ENCODE measurements around the gene PRPF6. TPM values are rescaled to one million over a fixed set of nuclear protein-coding genes. Genes with fewer than 3 reads are reported as not detected.

PRPF6 gene, protein sequence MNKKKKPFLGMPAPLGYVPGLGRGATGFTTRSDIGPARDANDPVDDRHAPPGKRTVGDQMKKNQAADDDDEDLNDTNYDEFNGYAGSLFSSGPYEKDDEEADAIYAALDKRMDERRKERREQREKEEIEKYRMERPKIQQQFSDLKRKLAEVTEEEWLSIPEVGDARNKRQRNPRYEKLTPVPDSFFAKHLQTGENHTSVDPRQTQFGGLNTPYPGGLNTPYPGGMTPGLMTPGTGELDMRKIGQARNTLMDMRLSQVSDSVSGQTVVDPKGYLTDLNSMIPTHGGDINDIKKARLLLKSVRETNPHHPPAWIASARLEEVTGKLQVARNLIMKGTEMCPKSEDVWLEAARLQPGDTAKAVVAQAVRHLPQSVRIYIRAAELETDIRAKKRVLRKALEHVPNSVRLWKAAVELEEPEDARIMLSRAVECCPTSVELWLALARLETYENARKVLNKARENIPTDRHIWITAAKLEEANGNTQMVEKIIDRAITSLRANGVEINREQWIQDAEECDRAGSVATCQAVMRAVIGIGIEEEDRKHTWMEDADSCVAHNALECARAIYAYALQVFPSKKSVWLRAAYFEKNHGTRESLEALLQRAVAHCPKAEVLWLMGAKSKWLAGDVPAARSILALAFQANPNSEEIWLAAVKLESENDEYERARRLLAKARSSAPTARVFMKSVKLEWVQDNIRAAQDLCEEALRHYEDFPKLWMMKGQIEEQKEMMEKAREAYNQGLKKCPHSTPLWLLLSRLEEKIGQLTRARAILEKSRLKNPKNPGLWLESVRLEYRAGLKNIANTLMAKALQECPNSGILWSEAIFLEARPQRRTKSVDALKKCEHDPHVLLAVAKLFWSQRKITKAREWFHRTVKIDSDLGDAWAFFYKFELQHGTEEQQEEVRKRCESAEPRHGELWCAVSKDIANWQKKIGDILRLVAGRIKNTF
- 10 to 100 TPM; 64.3 to 87.1 (median 75.6) TPM for polyA plus RNA-seq (ENCODE audit: insufficient read depth in 1 of 5, insufficient read length in 5 of 5, low replicate concordance in 1 of 5)
- long read RNA-seq, donor 1, transcript PRPF6-201 (21 exons, 3,044 nt), result major isoform, 15 of 84 reads
- long read RNA-seq, donor 1, partial matches to known transcripts, result 69 of 84 reads
- long read RNA-seq, donor 1, other reads (novel, unspliced or antisense), result 0 of 84 reads
- long read RNA-seq, donor 2, transcript PRPF6-201 (21 exons, 3,044 nt), result major isoform, 14 of 19 reads
- long read RNA-seq, donor 2, partial matches to known transcripts, result 5 of 19 reads
- long read RNA-seq, donor 2, other reads (novel, unspliced or antisense), result 0 of 19 reads
- long read RNA-seq, donor 3, transcript PRPF6-201 (21 exons, 3,044 nt), result major isoform, 14 of 52 reads
- long read RNA-seq, donor 3, partial matches to known transcripts, result 38 of 52 reads
- long read RNA-seq, donor 3, other reads (novel, unspliced or antisense), result 0 of 52 reads
- long read RNA-seq, donor 4, transcript PRPF6-201 (21 exons, 3,044 nt), result major isoform, 6 of 35 reads
- long read RNA-seq, donor 4, partial matches to known transcripts, result 29 of 35 reads
- long read RNA-seq, donor 4, other reads (novel, unspliced or antisense), result 0 of 35 reads
- long read RNA-seq, donor 5, transcript PRPF6-201 (21 exons, 3,044 nt), result major isoform, 15 of 77 reads
- long read RNA-seq, donor 5, partial matches to known transcripts, result 62 of 77 reads
- long read RNA-seq, donor 5, other reads (novel, unspliced or antisense), result 0 of 77 reads
- long read RNA-seq, donor 6, transcript PRPF6-201 (21 exons, 3,044 nt), result major isoform, 23 of 64 reads
- long read RNA-seq, donor 6, partial matches to known transcripts, result 41 of 64 reads
- long read RNA-seq, donor 6, other reads (novel, unspliced or antisense), result 0 of 64 reads
- long read RNA-seq, donor 7, transcript PRPF6-201 (21 exons, 3,044 nt), result major isoform, 19 of 40 reads
- long read RNA-seq, donor 7, partial matches to known transcripts, result 21 of 40 reads
- long read RNA-seq, donor 7, other reads (novel, unspliced or antisense), result 0 of 40 reads
- long read RNA-seq, donor 8, transcript PRPF6-201 (21 exons, 3,044 nt), result major isoform, 6 of 16 reads
- long read RNA-seq, donor 8, partial matches to known transcripts, result 10 of 16 reads
- long read RNA-seq, donor 8, other reads (novel, unspliced or antisense), result 0 of 16 reads

DNA sequence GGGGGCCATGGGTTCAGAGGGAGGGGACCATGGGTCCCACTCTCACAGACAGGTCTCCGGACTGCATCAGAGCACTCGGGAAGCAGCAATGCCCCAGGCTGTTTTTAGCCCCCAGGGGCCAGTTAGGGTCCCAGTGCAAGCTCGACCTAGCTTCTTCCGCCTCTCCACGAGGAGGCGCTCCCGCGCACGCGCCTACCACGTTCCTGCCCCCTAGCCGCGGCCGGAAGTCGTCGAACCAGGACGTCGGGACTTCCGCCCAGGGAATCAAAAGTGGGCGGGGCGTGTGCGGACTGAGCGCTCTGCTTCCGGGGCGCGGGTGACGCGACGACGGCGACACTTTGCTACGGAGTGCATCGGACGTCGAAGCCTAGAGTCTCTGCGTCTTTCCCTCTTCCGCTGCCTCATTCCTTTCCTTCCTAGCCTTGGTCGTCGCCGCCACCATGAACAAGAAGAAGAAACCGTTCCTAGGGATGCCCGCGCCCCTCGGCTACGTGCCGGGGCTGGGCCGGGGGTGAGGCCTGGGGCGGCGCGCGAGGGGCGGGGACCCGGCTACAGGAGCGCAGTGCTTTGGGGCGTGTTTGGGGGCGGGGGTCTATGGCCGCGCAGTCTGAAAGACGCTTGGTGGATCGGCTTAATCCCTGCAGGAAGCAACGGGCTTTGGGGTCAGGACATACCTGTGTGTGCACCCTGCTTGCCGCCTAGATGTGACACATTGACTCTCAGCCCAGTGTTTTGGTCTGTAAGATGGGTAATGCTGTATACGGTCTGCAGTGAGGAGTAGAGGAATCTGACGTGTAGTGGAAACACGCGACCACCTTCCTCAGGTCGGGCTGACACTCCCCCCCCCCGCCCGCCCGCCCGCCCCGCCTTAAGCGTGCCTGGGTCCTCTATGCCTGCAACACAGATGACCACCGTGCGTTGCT lies at the start of gene PRPF6:
TSS of gene PRPF6 (plus strand) at position 327 of the 923 bp plus-strand sequence. CDS start at position 441, 114 bp downstream.
- peak; percentile 92 to 93 for DNase-seq

DNA sequence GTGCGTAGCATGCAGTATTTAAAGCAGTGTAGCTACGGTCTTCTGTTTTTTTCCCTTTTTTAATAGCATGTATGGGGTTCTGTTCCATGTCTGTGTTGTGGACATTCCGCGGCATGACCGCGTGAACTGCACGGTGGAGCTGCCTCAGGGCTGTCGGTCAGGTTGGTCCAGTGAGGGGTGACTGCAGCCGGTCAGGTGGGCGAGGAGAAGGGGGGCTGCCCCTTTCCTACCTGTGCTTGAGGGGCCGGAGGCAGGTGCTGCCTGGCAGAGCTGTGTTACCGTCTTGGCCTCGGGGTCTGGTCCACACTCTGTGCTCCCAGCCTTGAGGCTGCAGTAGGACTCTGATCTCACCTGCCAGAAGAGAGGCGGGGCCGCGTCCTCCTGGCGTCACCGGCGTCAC lies 49.2 kb upstream of the PRPF6 start:
- DNase-seq, result no peak

DNA sequence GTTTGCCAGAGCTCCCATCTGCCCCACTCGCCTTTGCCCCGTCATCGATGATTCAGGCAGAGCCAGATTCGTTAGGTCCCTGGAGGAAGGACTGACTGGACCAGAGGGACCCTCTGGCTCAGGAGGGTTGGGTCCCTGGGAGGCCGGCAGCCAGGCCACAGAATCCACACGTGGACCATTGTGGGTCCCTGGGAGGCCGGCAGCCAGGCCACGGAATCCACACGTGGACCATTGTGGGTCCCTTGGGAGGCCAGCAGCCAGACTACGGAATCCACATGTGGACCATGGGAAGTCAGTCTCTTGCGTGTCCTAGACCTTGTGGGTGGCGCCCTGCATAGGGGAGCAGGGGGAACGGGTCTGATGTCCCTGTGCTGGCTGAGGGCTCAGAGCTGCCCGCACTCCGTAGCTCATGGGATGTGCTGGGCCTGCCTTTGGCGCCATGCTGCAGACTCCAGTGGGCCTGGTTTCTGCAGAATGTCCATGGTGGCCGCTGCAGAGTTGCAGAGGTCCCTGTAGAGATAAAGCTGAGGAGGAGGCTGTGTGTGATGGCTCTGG lies 48.2 kb upstream of the PRPF6 start:
- no peak for DNase-seq

DNA sequence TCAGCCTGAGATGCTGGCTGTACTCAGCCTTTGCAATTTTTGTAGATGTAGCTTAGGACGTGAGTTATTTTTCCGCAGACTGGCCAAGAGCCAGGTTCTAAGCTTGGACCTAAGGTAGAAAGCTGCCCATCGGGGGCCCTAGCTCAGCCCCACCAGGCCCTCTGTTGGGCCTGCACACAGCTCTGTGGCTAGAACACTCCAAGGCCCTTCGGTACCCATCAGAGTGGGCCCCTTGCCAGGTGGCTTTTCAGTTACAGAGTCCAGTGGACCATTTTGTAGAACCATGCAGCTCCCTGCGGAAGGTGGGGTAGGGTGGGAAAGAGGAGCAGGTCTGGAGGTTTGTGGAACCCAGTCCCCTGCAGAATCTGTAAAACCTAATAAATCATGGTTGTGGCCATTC lies 47.3 kb upstream of the PRPF6 start:
- no peak for DNase-seq

DNA sequence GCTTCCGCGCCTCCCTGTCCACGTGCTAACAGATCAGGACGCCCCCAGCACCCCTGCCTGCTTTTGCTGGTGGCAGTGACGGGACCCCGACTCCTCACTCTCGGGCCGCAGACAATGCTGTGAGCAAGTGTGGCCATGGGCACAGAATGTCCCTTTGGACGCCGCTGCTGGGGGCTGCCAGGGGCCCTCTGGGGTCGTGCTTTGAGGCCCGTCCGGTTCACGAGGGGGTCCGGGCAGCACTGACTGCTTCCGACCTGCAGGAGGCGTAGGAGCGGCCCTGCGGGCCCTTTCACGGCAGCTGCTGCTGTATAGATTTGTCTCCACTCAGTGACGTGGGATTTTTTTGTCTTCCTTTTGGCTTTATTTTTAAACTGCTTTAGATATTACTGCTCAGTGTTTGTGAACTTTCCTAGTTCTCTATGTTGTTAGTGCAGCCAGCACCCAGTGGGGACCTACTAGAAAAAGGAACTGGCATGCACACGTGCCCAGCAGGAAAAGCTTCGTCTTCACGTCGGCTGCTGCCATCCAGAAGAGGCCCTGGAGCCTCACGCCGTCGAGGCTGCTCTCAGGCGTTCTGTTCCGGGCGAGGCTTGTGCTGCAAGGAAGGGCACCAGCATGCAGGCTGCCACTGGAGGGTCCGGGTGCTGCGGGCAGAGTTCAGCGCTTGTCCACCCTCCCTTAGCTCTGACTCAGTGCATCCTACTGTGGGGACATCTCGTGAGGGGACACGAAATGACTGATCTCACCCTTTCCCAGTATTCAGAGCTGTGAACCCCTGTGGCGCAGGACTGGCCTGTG lies 46.5 kb upstream of the PRPF6 start:
- no peak for DNase-seq

DNA sequence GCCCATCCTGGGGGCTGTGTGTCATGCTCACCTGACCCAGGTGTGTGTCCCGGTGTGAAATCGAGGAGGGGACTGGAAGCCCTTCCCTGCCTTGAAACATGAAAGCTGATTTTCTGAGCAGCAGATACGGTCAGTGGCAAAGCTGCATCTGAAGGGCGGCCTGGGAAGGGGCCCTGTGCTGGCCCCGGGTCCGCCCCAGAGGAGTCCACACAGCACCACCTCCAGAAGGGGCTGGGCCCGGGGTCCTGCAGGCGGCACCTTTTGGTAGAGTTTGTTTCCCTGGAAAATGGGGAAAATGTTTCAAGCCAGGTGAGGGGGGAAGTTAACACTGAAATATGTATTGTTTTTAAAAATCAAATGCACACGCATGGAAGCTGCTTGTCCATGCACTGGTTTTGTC lies 45.5 kb upstream of the PRPF6 start:
- no peak for DNase-seq

DNA sequence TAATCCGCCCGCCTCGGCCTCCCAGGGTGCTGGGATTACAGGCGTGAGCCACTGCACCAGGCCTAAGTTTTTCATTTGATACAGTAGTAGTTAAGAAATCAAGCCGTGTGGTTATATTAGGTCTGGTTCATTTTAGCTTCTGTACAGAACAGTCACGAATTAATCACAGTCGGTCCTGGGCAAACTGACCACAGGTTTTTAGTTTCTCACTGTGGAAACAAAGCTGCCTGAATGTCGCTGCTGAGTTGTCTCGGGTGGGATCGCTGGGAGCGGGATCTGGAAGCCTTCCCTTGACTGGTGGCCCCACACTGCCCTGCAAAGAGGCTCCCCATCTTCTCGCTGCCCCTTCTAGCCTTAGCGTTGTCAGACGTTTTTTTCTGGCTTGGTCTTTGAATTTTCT lies 43.3 kb upstream of the PRPF6 start:
- DNase-seq, result no peak

DNA sequence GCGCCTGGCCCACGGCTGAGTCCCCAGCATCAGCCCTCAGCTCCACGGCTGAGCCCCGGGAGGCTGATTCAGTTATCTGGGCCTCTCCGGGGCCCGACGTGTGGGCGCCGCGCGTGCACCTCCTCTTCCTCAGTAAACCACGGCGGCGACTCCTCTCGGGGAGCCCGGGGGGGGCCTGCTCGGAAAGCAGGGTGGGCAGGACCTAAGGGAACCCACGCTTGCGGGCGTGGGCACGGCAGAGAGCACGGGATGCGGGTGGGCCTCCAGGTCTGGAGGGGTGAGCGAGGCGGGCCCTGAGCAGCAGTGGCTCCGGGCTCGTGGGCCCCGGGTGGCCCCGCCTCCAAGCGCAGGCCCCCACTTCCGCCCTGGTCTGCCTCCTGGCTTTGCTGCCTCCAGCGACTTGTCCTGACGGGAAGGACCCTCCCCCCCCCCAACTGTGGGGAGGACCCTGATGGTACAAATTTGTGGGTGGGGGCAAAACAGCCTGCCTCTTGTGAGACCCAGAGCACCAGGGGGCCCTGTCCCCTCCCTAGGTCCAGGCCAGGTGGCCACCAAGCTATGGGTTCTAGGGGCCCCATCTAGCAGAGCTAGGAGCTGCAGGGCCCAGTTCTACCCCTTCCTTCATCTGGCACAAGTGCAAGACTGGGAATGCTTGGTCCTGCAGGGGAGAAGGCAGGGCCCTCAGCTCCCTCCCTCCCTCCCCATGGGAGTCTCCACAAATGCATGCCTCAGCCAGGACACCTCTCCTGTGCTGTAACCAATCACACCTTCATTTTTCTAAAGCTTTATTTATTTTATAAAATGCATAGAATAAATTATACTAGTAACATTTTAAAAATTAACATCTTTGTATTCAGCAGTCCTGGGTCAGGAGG lies 41.6 kb upstream of the PRPF6 start:
- DNase-seq, result no peak

DNA sequence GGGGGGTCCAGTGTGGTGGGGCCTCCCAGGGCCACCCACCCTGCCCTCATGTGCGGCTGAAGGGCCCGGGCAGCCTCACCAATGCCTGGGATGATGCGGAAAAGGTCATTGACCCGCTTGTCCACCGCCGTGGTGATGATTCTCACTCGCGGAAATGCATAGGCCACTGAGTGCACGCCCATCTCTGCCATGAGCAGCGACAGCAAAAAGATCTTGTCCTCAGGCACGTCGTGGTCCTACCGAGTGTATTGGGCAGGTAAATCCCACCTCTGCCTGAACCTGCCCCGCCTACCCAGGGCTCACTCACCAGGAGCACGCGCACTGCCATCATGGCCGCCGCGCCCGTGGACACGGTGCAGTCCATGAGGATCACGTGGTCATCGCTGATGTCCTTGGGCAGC lies 40.9 kb upstream of the PRPF6 start:
- DNase-seq, result no peak

DNA sequence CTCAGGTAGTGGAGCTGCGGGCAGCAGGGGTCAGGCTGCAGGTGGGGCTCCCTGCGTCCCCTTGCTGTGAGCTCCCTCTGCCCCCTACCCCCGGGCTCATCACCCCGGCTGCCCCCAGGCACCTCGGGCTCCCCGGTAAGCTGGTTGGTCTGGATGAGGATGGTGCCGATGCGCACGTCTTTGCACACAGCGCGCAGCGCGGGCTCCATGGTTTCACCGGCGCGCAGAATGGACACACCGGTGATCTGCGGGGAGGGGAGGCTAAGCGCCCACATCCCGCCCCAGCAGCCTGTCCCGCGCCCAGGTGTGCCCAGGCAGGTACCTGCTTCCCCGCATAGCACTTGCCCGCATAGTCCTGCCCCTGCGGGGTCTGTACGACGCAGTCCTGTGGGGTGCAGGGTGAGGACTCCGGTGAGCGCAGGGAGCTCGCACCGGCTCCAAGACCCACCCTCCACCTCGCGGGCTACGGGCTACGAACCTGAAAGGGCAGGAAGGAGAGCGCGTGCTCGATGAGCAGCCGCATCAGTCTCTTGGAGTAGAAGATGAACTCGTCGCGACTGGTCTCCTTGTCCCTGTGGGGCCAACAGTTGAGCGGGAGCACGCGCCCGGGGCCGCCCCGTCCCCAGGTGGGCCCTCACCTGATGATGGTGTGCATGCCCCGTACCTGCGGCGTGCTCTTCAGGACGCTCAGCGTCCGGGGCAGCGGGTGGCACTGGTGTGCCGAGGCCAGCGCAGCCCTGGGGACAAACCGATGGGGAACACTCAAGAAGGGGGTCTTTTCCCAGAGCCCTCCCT lies 40.3 kb upstream of the PRPF6 start:
- no peak for DNase-seq

DNA sequence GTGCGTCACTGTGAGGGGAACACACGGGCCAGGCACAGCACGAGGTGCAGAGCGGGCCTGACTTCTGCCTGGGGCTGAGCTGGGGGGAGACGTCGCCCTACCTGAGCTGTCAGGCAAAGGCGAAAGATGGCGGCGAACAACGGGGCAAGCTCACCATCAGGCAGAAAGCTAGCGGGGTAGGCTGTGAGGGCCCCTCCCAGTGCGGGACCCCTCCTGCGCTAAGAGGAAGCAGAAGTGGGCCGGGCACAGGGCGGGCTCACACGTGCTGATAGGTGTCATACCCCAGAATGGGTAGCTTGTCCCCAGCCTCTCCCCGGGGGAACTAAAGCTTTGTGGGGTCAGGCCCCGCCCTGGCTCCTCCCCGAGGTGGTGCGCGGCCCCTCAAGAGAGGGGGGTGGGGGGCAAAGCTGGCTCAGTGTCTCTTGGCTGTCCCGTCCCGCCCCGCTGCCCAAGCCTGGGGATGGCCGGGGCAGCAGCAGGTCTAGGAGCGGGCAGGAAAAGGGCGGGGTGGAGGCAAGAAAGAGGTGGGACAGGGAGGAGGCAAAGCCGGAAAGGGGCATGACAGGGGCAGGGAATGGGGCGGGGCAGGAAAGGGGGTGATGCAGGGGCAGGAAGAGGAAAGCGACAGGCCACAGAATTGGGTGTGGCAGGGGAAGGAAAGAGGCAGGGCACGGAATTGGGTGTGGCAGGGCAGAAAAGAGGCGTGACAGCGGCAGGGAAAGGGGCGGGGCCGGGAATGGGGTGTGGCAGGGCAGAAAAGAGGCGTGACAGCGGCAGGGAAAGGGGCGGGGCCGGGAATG lies 39.5 kb upstream of the PRPF6 start:
- peak in 1 of 2 donors; percentile 20 for DNase-seq

DNA sequence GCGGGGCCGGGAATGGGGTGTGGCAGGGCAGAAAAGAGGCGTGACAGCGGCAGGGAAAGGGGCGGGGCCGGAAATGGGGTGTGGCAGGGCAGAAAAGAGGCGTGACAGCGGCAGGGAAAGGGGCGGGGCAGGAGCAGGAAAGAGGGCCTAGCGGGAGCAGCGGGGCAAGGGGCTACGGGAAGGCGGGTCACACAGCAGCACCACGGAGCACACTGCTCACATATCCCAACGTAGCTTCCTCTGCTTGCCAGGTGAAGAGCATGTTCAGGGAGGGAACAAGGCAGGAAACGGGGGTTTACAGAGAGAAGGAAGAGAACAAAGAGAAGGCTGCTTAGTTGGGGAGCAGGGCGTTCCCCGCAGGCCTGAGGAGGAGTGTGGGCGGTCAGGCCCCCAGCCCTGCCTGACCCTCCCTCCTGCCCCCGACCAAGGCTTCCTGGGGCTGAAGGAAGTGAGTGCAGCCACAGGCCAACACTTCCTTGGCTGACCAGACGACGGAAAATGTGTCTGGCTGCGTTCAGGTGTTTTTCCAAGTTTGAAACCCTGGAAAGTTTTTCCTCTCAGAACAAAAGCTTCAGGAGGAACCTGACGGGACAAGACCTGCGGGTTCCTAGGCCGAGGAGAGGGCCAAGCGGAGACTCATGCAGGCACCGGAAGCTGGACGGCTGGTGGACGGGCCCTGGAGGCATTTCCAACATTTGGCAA lies 38.5 kb upstream of the PRPF6 start:
- DNase-seq, result peak in 1 of 2 donors; percentile 26

DNA sequence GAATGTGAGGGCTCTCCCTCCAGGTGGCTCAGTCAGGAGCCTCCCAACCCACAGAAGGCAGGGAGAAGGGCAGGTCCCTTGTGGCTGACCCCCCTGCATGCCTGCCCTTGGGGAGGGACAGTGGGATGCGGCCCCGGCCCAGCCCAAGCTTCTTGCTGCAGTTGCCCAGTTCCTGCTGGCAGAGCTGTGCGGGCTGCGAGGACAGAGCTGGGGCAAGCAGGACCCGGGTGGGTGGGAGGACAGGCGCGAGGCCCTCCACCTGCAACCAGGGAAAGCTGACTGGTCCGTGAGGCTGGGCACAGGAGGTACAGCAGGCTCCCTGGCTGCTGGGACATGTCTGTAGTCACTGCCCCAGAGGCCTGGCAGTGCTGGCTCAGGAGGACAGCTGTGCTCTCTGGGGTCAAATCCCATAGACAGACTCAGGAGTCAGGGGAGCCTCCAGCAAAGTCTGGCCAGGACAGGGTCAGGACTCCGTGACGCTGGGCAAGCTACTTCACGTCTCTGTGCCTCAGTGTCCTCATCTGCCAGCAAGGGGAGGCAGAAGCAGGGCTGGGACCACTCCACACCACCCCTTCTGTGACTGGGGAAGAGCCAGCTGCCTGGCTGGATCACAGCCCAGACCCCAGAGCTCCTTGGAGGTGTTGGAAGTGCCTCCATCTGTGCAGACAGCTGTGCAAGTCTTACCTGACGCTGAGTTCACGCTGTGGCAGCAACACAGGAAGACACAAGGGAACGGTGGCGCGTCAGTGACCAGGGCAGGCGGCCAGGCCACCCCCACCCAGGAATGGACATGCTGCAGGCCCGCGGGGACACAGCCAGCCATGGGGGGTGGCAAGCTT lies 37.7 kb upstream of the PRPF6 start:
- DNase-seq, result no peak

DNA sequence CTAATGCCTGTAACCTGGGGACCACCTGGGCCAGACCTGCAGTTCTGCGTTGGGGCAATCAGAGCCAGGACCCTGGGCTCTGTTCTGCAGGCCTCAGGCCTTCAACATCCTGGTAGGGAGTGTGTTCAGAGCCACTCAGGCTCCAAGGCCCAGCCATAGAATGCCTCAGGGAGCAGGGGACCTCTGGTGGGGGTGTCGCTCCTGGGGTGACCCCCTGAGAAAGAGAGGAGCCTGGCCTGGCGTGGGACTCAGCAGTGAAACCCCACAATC lies 37.2 kb upstream of the PRPF6 start:
- DNase-seq, result no peak
